Caco-2 (cell line): Measurements from ENCODE around the gene ZDHHC6. TPM values are rescaled to one million over a fixed set of nuclear protein-coding genes. Genes with fewer than 3 reads are reported as not detected.

ENCODE experiments used
- Bru-seq: library from RNA; stranded (reverse); fragments of 400-500 nt; gene quantifications from one replicate; lab custom pipeline; 2021; lab: Mats Ljungman, UMichigan
- BruChase-seq, 2 experiments: library from RNA; stranded (reverse); fragments of 400-500 nt; gene quantifications; one replicate each; lab custom pipeline; 2021; lab: Mats Ljungman, UMichigan
- BruUV-seq: library from RNA; stranded (reverse); fragments of 400-500 nt; replicated peaks from 2 replicates; lab custom pipeline; 2021; lab: Mats Ljungman, UMichigan
- CTCF ChIA-PET: fragments of 300-600 bp; sonication (Branson Sonifier 250); formaldehyde crosslinking; loops from one replicate; lab custom pipeline; 2022; ENCODE audit warnings: antibody characterized with exemption; lab: Charles Lee
- POLR2A ChIA-PET: fragments of 300-600 bp; sonication (Branson Sonifier 250); formaldehyde crosslinking; loops from one replicate; lab custom pipeline; 2022; ENCODE audit warnings: antibody characterized with exemption; lab: Charles Lee
- DNase-seq, 2 experiments: peaks; one replicate each; pipeline versions ENCODE4 v3.0.0 to v3.0.0-alpha.2; 2020 to 2022
- H3K27me3 ChIP-seq: replicated peaks from 2 replicates; pipeline ENCODE4 v1.6.0; 2011; ENCODE audit warnings: low read length; ENCODE audit not compliant: control insufficient read depth, insufficient read depth
- H3K36me3 ChIP-seq: 2 replicates; pipeline ENCODE4 v1.5.1; 2011; ENCODE audit warnings: low read length; ENCODE audit not compliant: control insufficient read depth, insufficient read depth
- H3K4me1 ChIP-seq: fragments of 250-450 bp; sonication (Bioruptor Pico); 2 replicates; pipeline ENCODE4 v1.5.1; 2020; ENCODE audit warnings: mild to moderate bottlenecking
- H3K4me3 ChIP-seq: 2 replicates; pipeline ENCODE4 v1.5.1; 2011; ENCODE audit warnings: low read depth, mild to moderate bottlenecking, control low read depth, low read length
- H3K9me3 ChIP-seq: fragments of 250-450 bp; sonication (Bioruptor Pico); 2 replicates; pipeline ENCODE4 v1.5.1; 2020; ENCODE audit warnings: mild to moderate bottlenecking, moderate library complexity
- H3K27ac Mint-ChIP-seq: one replicate; pipeline ENCODE4 v1.8.0; 2022; ENCODE audit warnings: mixed read lengths; ENCODE audit not compliant: unreplicated experiment
- H3K27me3 Mint-ChIP-seq: one replicate; pipeline ENCODE4 v1.8.0; 2022; ENCODE audit warnings: mixed read lengths; ENCODE audit not compliant: insufficient read depth, unreplicated experiment
- H3K36me3 Mint-ChIP-seq: one replicate; pipeline ENCODE4 v1.8.0; 2022; ENCODE audit warnings: mild to moderate bottlenecking, mixed read lengths; ENCODE audit not compliant: insufficient read depth, unreplicated experiment
- H3K4me1 Mint-ChIP-seq: one replicate; pipeline ENCODE4 v1.8.0; 2022; ENCODE audit warnings: low read depth, mixed read lengths; ENCODE audit not compliant: unreplicated experiment
- H3K4me3 Mint-ChIP-seq: one replicate; pipeline ENCODE4 v1.8.0; 2022; ENCODE audit warnings: mild to moderate bottlenecking, moderate library complexity, mixed read lengths; ENCODE audit not compliant: unreplicated experiment
- H3K9me3 Mint-ChIP-seq: one replicate; pipeline ENCODE4 v1.8.0; 2022; ENCODE audit warnings: mixed read lengths; ENCODE audit not compliant: unreplicated experiment
- CTCF ChIP-seq, 2 experiments: fragments of 200-600 bp in 1 of 2; IDR thresholded peaks; 1 replicate in 1 of 2; 2 replicates in 1 of 2; pipeline versions ENCODE4 v1.5.1 to v1.8.0; 2011 to 2022; ENCODE audit warnings: antibody characterized with exemption in 1 of 2, control low read depth in 1 of 2, inconsistent platforms in 1 of 2, low read depth in 1 of 2, low read length in 1 of 2, mild to moderate bottlenecking in 1 of 2, moderate library complexity in 1 of 2; ENCODE audit not compliant: insufficient read depth in 1 of 2, severe bottlenecking in 1 of 2, unreplicated experiment in 1 of 2
- intact Hi-C: fragments of 100-400 bp; cut with micrococcal nuclease; formaldehyde crosslinking; loops from one replicate; pipeline ENCODE4 v1.10.0; 2022; ENCODE audit not compliant: unreplicated experiment
- long read RNA-seq: library from polyadenylated mRNA; stranded (forward); transcript quantifications from one replicate; pipeline ENCODE4 v2.0.0, GENCODE V29; 2022
- total RNA-seq: library from RNA; stranded (reverse); gene quantifications from 2 replicates; pipeline ENCODE4 v1.2.3, GENCODE V29; 2022

ZDHHC6 gene
- total RNA-seq (47.4 and 48.8 TPM in 2 replicates), Bru-seq, nascent RNA (percentile 89 among the genes with signal in this experiment), BruChase-seq, experiment 1, labeled RNA remaining after a 2-hour chase (percentile 90 among the genes with signal in this experiment), BruChase-seq, experiment 2, labeled RNA remaining after a 6-hour chase (percentile 90 among the genes with signal in this experiment)
- long read RNA-seq, transcript ZDHHC6-202 (11 exons, 2,170 nt): major isoform, 79 of 124 reads
- long read RNA-seq, partial matches to known transcripts: 7 of 124 reads
- long read RNA-seq, other reads (novel, unspliced or antisense): 37 of 124 reads

GRCh38 chr10:112446855-112447619 lies at the start of gene ZDHHC6, which contains the start of gene VTI1A:
ZDHHC6 (minus strand) TSS chr10:112446914; CDS start chr10:112445436, 1,478 bp downstream.
VTI1A (plus strand) TSS chr10:112447215; CDS start chr10:112447374, 159 bp downstream.
- no peaks in the 10 kb centered on the region for H3K9me3 ChIP-seq
- Mint-ChIP-seq H3K4me1 (no peaks in the 10 kb centered on the region), H3K27ac (peak within 1 kb of the TSS; percentile 88), H3K36me3 (peaks cover 21% of the 10 kb centered on the region), H3K9me3 (no peaks in the 10 kb centered on the region), H3K4me3 (peak within 1 kb of the TSS; percentile 94), H3K27me3 (no peaks in the 10 kb centered on the region)
- H3K27me3 ChIP-seq: no peaks in the 10 kb centered on the region
- intact Hi-C loops: loop anchor here (2.0 kb wide), 1 partner anchor 26 kb away; no protein-coding TSS in a partner anchor
- ChIA-PET CTCF (interaction anchor here (0.7 to 1.3 kb wide), 4 partner anchors 13 to 1587 kb away, joined by 3 to 8 read pairs (median 4); no protein-coding TSS in a partner anchor), POLR2A (interaction anchor here (0.6 to 1.6 kb wide), 8 partner anchors 9 to 267 kb away, joined by 3 to 5 read pairs (median 3); no protein-coding TSS in a partner anchor)
- DNase-seq: peak; percentile 90
- peak within 1 kb of the TSS; percentile 81 for H3K4me3 ChIP-seq
- peak; percentile 27 to 63 for TF ChIP-seq CTCF (IDR thresholded peaks at IDR 0.05; ENCODE audit: insufficient read depth in 1 of 2, low read depth in 1 of 2, low read length in 1 of 2, severe bottlenecking in 1 of 2, unreplicated experiment in 1 of 2)
- peaks cover 7% of the 10 kb centered on the region; the same call in 1 of the 2 replicates for H3K4me1 ChIP-seq
- H3K36me3 ChIP-seq: no peaks in the 10 kb centered on the region
- no TSS peak for BruUV-seq

- no peaks in the 10 kb centered on the region for H3K9me3 ChIP-seq
- H3K36me3 ChIP-seq: no peaks in the 10 kb centered on the region
- Mint-ChIP-seq H3K4me3 (no peak overlapping the region), H3K27me3 (no peaks in the 10 kb centered on the region), H3K9me3 (no peaks in the 10 kb centered on the region), H3K4me1 (peaks cover 12% of the 10 kb centered on the region), H3K27ac (no peak overlapping the region), H3K36me3 (no peaks in the 10 kb centered on the region)
- H3K4me3 ChIP-seq: no peak overlapping the region
- TF ChIP-seq CTCF (IDR thresholded peaks at IDR 0.05; ENCODE audit: insufficient read depth in 1 of 2, low read depth in 1 of 2, low read length in 1 of 2, severe bottlenecking in 1 of 2, unreplicated experiment in 1 of 2): no peak
- BruUV-seq: no TSS peak
- ChIA-PET CTCF (no interaction called here), POLR2A (no interaction called here)
- no peak for DNase-seq
- H3K27me3 ChIP-seq: no peaks in the 10 kb centered on the region
- H3K4me1 ChIP-seq: peaks cover 31% of the 10 kb centered on the region
- intact Hi-C loops: no loop called here
Measured at GRCh38 chr10:112492736-112493135, 46.0 kb upstream of the ZDHHC6 start.

GRCh38 chr10:112491144-112491543 lies 44.4 kb upstream of the ZDHHC6 start:
- peaks cover 31% of the 10 kb centered on the region for H3K4me1 ChIP-seq
- H3K27ac Mint-ChIP-seq: peak overlapping the region; percentile 20
- intact Hi-C loops: no loop called here
- no peak for TF ChIP-seq CTCF (IDR thresholded peaks at IDR 0.05; ENCODE audit: insufficient read depth in 1 of 2, low read depth in 1 of 2, low read length in 1 of 2, severe bottlenecking in 1 of 2, unreplicated experiment in 1 of 2)
- no peaks in the 10 kb centered on the region for H3K9me3 ChIP-seq
- H3K4me3 Mint-ChIP-seq: peak overlapping the region; percentile 2
- ChIA-PET CTCF (interaction anchor here (0.7 to 3.2 kb wide), 2 partner anchors 19 to 326 kb away, joined by 3 to 11 read pairs; no protein-coding TSS in a partner anchor), POLR2A (interaction anchor here (0.5 to 1.2 kb wide), 2 partner anchors 45 to 98 kb away, joined by 3 to 7 read pairs; no protein-coding TSS in a partner anchor)
- no peaks in the 10 kb centered on the region for H3K27me3 Mint-ChIP-seq
- H3K9me3 Mint-ChIP-seq: no peaks in the 10 kb centered on the region
- no peak overlapping the region for H3K4me3 ChIP-seq
- no peaks in the 10 kb centered on the region for H3K36me3 ChIP-seq
- H3K27me3 ChIP-seq: no peaks in the 10 kb centered on the region
- DNase-seq: no peak
- H3K36me3 Mint-ChIP-seq: no peaks in the 10 kb centered on the region
- peaks cover 12% of the 10 kb centered on the region for H3K4me1 Mint-ChIP-seq
- BruUV-seq: no TSS peak
